ENCODE measurements around the gene GABRA1.

The GABRA1 gene

DNA sequence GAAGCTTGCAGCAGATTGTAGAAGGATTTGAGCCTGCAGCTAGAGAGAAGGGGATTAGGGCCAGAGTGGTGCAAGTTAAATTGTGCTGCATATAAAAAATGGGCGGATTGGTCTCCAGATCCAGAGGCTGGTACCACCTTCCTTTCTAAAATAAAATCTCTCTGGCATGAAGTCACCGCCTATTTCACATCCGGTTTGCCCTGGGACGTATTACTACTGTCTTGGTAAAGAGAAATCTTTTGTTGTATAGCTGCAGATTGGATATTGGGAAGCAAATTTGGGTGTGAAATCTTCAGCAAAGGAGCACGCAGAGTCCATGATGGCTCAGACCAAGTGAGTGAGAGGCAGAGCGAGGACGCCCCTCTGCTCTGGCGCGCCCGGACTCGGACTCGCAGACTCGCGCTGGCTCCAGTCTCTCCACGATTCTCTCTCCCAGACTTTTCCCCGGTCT, at the start of gene GABRA1:
TSS of gene GABRA1 (plus strand) at position 180 of the 451 bp plus-strand sequence. CDS start 2,691 bp downstream, outside the sequence.
- peak; percentile 62 for DNase-seq

DNA sequence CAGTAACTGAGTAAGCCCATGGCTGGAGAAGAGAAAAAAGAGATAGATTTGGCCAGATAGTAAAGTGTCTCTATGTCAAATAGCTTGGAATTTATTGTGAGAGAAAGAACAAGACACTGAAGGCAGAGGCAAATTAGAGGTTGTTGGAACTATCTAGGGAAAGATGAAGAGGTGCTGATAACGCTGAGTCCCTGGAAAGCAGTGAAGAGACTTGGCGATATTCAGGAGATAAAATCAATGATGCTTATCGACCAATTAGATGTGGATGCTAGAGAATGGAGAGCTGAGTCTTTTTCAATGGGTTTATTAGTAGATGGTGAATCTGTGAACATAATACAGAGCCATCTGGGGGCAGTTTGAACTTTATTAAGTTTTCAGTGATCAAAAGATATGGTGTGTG, 48.6 kb upstream of the GABRA1 start:
- DNase-seq: no peak

DNA sequence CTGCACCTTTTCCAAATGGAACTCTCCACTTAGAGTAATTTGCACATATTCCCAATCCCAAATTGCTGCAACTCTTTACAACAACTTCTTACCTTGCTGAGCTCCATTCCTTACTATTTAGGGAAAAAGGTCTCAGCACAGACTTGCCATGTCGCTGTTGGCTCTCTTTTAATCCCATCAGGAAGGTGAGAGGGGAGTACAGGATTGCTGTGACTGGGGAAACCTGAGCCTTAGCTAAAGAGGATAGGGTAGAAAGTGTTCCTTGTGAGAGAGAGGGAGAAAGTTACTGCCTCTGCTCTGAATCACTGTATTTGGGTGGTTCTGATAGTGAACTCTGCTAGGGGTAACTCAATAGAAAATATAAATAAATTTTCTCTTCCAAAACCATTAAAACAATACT, 43.7 kb upstream of the GABRA1 start:
- no peak for DNase-seq

DNA sequence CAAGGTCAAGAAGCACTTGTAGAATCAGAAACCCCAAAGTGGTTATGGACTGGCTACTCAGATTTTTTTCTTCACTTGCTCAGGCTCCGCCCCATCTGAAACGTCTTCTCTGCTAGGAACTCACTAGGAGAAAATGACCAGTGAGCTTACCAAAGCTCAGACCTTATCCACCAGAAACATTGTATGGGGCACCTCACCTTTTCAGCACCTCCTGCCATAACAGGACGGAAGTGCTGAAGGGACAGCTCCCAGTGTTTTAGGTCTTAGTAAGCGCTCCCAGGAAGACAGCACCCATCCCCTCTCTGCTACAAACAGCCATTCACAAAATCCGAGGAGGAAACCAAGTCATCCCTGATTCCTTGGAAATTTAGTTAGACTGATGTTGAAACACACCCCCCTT, 1.2 kb upstream of the GABRA1 start:
- DNase-seq: peak; percentile 8

DNA sequence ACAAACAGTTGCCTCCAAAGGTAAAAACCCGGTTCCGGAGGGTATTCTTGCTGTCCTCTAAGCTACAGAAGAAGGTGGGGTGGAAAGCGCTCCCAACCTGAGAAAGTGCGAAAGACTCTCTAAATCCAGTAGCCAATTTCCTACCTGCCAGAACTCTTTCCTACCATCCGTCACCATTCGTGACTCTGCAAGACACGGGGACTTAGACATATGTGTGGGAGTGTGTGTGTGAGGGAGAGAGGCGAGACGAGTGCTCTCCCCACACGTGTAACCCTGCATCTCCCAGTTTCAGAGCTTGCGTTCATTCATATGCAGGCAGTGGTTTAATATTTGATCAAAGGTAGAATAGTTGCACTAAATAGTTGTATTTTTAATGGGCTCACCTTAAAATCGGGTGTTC, 473 bp upstream of the GABRA1 start:
- DNase-seq: no peak

DNA sequence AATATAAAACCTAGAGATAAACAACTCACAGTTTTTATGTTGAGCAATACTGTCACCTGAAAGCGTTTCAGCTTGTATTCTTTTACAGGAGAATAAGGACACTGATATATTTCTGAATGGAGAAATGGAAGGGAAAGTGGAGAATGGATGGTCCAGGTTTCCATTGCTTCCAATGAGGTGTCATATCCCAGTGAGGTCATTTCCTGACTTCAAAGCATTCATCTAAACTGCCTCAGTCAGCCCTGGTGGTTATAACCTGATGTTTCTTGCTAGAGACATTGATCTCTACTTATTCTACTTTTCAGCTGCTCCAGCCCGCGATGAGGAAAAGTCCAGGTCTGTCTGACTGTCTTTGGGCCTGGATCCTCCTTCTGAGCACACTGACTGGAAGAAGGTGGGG, 2.6 kb downstream of the GABRA1 start:
- no peak for DNase-seq

DNA sequence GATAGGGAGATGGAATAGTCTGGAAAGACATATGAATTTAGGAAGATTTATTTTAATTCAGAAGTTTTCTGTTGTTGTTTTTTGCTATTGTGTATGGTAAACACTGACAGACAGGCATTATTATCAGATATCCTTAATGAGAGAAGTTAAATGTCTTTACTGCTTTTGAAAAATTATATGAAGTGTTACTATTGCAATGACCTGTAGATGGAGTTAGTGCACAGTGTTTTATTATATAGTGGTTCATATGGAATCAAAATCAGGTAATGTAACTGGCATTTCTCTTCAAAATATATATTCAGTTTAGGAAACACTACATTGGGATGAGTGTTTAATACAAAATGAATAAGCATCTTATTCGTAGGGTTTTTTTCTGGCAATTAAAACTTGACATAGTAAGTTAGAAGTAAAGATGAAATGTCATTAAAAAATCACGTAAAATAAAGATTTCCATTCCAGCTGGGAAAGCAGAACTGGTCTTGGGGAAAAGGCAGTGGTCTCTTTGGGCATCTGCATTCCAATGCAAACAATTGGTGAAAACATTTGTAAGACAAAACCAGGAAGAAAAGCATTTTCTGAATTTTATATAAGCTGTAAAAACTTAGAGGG, 3.9 kb downstream of the GABRA1 start:
- DNase-seq: no peak

DNA sequence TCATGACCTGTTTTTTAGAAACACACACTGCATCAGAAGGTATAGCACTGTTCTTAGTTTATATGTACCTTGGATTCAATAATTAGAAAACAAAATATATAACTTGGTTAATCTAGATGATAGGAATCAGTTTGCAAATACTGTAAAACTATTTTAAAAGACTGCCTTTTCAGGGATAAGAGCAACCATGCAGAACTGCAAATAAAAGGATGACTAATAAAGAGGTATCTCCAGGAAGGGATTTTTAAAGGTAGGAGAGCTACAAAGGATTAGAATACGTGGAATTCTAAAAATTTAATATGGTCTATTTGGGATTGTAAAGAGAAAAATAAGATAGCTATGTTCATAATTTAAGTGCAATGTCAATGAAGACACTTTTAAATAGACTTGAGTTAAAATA, 9.4 kb downstream of the GABRA1 start:
- DNase-seq: no peak

DNA sequence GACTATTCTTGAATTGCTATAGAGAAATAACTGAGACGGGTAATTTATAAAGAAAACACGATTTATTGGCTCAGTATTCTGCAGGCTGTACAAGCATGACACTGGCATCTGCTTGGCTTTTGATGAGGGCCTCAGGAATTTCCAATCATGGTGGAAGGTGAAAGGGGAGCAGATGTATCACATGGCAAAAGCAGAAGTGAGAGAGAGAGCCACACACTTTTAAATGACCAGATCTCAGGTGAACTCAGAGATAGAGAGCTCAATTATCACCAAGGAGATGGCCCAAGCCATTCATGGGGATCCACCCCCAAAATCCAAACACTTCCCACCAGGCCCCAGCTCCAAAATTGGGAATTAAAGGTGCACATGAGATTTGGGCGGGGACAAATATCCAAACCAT, 15.3 kb downstream of the GABRA1 start:
- DNase-seq: no peak

DNA sequence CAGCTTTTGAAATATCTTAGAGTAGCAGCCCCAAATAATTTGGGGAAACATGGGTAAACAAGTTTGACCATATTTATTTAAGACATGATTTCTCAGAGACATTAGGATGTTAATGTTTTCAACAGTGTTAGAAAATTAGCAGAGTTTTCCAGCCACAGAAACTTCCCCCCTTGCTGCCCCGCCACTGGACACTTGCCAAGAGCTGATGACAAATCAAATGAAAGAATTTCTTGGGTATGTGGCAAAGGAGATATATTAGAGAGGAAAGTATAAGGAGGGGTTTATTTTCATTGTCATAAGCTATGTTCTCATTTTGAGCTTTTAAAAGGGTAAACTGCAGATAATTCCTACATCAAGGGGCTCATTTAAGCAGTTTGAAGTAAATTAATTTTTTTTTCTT, 15.9 kb downstream of the GABRA1 start:
- no peak for DNase-seq

DNA sequence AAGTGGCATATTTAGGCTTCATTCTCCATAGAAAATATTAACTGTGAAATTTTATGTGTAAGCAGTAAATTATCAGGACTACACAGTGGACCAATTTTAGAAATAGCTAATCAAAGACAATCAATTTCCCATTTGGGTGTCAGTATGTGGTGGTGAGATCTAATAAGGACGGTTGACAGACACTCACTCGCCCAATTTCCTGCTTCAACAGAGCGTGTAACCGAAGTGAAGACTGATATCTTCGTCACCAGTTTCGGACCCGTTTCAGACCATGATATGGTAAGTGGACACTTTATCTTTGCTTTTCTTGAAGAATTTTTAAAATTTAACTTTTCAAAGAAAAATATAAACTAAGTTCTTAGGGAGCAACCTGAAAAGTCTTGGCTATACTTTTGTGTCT, 17.6 kb downstream of the GABRA1 start:
- DNase-seq: no peak

DNA sequence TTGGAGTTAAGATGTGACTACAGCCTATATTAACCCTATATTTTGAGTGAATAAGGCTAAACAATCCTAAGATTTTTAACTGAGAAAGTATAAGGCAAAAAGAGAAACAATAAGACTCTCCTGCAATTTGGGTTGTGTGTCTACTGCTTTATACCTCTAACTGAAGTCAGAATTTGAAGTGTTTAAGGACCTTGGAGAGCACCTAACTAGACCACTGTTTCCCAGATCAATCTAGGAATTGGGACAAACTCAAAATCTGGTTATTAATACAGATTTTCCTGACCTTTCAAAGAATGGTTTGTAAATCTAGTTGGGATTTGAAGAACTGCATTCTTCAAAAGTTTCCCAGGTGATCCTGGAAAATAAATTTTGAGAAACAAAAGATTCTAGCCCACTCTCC, 42.1 kb downstream of the GABRA1 start:
- DNase-seq: no peak

DNA sequence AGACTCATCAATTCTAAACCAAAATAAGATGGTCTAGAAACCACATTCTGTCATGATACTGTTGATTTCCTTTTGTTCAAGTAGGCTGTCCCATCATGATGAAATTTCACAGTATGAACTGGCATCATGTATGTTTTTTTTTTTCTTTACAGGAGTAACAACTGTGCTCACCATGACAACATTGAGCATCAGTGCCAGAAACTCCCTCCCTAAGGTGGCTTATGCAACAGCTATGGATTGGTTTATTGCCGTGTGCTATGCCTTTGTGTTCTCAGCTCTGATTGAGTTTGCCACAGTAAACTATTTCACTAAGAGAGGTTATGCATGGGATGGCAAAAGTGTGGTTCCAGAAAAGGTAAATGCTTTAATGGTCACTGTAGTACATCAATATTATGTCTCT, 47.6 kb downstream of the GABRA1 start:
- no peak for DNase-seq

DNA sequence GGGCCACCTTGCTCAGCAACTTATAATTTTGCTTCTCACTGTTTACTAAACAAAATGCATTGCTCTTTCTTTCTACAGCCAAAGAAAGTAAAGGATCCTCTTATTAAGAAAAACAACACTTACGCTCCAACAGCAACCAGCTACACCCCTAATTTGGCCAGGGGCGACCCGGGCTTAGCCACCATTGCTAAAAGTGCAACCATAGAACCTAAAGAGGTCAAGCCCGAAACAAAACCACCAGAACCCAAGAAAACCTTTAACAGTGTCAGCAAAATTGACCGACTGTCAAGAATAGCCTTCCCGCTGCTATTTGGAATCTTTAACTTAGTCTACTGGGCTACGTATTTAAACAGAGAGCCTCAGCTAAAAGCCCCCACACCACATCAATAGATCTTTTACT, 49.1 kb downstream of the GABRA1 start:
- no peak for DNase-seq

DNA sequence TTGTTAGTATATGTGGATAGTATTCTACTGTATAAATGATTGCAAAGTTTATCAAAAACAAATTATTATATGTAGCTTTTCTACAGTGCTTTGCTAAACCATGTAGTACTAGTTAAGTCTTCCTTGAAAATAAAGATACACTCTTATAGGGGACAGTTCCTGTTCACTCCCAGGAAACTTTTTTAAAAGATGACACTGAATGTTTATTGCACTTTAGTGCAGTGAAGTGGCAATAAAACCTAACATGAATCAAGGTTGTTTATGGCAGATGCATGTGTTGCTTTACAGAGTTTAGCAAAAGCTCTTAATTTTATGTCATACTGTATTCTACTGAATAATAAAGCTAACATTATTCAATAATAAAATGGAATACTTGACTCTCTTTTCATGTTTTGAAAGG, 51.7 kb downstream of the GABRA1 start:
- DNase-seq: no peak

DNA sequence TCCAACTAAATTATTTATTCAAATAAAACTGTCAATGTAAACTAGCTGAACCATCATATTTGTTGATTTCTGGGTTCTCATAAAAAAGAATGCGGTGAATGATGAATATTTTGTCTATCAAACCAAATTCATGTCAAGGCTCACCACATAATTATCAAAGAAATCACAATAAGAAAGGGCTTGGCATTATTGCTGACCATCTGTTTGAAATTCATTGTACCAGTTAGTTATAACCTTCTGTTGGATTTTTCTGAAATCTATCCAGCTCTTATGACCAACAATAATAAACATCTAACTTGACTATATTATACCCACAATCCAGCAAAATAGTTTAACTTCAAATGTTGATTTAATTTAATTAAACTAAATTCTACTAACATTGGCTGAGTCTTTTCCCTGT, 53.1 kb downstream of the GABRA1 start:
- DNase-seq: no peak

DNA sequence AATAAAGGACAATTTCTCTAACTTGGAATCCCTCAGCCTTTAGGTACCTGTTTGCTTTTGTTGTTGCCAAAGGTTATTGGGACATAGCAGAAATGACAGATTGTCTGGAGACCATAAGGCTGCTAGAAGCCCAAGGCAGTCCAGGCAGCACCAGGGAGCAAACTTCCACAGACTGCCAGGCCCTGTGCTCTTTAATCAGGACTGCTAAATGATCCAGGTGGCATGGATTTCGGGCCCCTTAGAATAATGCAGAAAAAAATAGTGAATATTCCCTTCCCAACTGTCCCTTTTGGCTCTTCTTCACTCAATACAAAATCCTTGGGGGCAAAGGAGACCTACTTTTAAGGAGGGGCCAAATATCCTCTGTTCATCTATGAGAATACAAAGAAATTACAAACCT, 73.9 kb downstream of the GABRA1 start:
- DNase-seq: no peak

DNA sequence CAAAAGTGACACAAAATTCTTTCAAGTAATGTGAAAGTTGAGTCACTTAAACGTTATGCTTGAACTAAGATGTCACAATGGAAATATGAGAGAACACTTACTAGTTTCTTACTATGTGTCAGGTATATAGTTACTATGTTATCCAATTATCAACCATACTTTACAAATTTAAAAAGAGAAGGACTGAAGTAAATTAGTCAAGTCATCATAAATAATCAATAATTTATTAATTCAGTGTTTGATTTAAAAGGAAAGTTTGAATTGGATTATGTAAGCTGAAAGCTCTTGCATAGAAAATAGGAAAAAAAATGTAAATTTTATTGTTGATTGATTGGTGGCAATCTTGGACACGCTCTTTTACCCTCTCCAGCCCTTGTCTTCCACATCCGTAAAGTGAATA, 76.3 kb downstream of the GABRA1 start:
- DNase-seq: no peak

DNA sequence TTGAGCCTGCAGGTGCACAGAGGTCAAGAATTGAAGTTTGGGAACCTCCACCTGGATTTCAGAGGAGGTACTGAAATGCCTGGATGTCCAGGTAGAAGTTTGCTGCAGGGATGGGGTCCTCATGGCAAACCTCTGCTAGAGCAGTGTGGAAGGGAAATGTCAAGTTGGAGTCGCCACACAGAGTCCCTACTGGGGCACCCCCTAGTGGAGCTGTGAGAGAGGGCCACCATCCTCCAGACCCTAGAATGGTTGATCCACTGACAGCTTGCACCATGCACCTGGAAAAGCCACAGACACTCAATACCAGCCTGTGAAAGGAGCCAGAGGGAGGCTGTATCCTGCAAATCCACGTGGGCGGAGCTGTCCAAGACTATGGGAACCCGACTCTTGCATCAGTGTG, 78.0 kb downstream of the GABRA1 start:
- DNase-seq: no peak

DNA sequence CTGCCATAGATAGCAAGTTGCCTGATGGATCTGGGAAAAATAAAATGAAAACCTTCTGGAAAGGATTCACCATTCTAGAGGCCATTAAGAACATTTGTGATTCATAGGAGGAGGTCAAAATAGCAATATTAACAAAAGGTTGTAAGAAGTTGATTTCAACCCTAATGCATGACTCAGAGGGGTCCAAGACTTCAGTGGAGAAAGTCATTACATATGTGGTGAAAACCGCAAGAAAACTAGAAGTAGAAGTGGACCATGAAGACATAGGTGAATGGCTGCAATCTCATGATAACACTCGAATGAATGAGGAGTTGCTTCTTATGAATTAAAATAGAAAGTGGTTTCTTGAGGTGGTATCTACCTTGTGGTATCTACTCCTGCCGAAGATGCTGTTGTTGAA, 86.6 kb downstream of the GABRA1 start:
- no peak for DNase-seq

DNA sequence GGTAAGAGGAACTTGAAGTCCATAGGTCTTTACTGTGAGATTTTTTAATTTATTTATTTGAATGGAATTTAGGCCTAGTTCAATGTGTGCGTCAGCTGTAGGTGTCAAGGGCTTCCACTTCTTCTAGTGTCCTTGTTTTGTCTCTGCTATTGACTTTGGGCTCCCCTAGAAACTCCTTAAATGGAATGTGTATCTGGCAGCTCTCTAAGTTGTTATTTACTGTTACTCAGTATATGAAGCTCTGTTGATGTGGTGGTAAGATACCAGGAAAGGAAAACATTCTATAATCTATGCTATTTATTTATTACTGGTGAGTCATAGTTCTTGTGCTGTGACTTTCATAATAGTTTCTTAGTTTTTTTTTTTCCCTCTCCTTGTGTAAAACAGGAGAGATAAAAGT, 97.1 kb downstream of the GABRA1 start:
- DNase-seq: no peak

DNA sequence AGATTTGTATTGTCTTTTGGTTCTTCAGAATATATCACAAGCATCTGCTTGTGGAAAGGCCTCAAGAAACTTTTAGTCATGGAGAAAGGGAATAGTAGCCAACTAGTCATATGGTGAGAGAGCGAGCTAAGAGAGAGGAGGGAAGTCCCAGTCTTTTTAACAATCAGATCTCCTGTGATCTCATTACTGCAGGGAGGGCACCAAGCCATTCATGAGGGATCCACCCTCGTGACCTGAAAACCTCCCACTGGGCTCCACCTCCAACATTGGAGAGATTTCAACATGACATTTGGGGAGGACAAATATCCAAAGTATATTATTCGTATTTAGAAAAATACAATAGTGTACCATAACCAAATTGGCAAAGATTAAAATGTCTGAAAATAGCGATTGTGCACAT, 99.0 kb downstream of the GABRA1 start:
- DNase-seq: no peak

Measured in midbrain (tissue), 1 donor.